ENCODE data around the gene PPFIA3. TPM values are rescaled to one million over a fixed set of nuclear protein-coding genes. Genes with fewer than 3 reads are reported as not detected.
"Not testable (repeated sequence)": the region's sequence is repeated elsewhere in the genome, so short reads cannot be mapped to it uniquely, and the experiment has no call there.

PPFIA3 gene
- polyA plus RNA-seq, 1 of the 3 experiments (the other 2 are of a cell fraction) = 5.7 TPM

DNA sequence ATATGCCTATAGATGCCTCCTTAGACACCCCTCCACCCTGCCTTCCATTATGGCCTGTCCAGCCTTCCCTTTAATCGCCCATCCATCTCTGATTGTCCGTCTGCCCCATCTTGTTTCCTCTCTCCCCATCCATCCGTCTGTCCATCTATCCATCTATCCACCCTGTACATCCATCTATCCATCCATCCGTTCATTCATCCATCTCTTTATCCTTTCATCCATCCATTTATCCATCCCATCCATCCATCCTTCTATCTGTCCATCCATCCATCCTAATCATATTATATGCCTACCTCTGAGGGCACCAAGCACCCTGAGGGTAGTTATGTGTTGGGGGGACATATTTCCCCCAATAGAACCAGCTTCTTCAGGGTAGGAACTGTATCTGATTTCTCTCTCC is 61.3 kb downstream of the PPFIA3 start:
- H3F3A ChIP-seq (replicated peaks; ENCODE audit: insufficient read depth) = no peaks in the 10 kb centered on the region
- no peak overlapping the region for H3K27ac ChIP-seq (ENCODE audit: low read depth in 2 of 2, low read length in 1 of 2)
- no peak overlapping the region for H3K9ac ChIP-seq
- H3K9me2 ChIP-seq = no peaks in the 10 kb centered on the region
- H4K20me1 ChIP-seq (ENCODE audit: insufficient read depth) = no peaks in the 10 kb centered on the region
- peaks cover 0 to 17% of the 10 kb centered on the region in 2 experiments for H3K36me3 ChIP-seq (replicated peaks in 1 of 2; ENCODE audit: control insufficient read depth in 1 of 2, insufficient read depth in 2 of 2, low read length in 1 of 2)
- no peaks in the 10 kb centered on the region for H3K27me3 ChIP-seq (ENCODE audit: insufficient read depth)
- no peak for TF ChIP-seq RCOR1 (IDR thresholded peaks at IDR 0.05; ENCODE audit: low read length)
- no peak for TF ChIP-seq TAF1 (IDR thresholded peaks at IDR 0.05; ENCODE audit: borderline replicate concordance, low read depth, low read length)
- no peak for TF ChIP-seq SMC3 (IDR thresholded peaks at IDR 0.05; ENCODE audit: low read depth, low read length)
- TF ChIP-seq JUND (IDR thresholded peaks at IDR 0.05) = no peak
- no peak for TF ChIP-seq MXI1 (IDR thresholded peaks at IDR 0.05; ENCODE audit: low read depth, low read length)
- TF ChIP-seq, protein P1, sequence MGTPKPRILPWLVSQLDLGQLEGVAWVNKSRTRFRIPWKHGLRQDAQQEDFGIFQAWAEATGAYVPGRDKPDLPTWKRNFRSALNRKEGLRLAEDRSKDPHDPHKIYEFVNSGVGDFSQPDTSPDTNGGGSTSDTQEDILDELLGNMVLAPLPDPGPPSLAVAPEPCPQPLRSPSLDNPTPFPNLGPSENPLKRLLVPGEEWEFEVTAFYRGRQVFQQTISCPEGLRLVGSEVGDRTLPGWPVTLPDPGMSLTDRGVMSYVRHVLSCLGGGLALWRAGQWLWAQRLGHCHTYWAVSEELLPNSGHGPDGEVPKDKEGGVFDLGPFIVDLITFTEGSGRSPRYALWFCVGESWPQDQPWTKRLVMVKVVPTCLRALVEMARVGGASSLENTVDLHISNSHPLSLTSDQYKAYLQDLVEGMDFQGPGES (IDR thresholded peaks at IDR 0.05; ENCODE audit: low read depth, low read length) = no peak
- TF ChIP-seq TCF12 (IDR thresholded peaks at IDR 0.05) = no peak
- TF ChIP-seq, protein P2, sequence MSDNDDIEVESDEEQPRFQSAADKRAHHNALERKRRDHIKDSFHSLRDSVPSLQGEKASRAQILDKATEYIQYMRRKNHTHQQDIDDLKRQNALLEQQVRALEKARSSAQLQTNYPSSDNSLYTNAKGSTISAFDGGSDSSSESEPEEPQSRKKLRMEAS (IDR thresholded peaks at IDR 0.05; ENCODE audit: low read depth) = no peak
- TF ChIP-seq FOSL2 (IDR thresholded peaks at IDR 0.05; ENCODE audit: borderline replicate concordance, low read depth) = no peak
- TF ChIP-seq TEAD4 (IDR thresholded peaks at IDR 0.05; ENCODE audit: borderline replicate concordance, insufficient read depth) = no peak
- no peaks in the 10 kb centered on the region for H3K79me2 ChIP-seq (ENCODE audit: insufficient read depth)
- 86% methylated on average over 4 of the region's 4 CpGs for WGBS (ENCODE audit: low lambda C conversion rate)
- DNase-seq = no peak
- ChIA-PET CTCF (interaction anchor here (1.3 kb wide), 1 partner anchor 17 kb away, joined by 8 read pairs; no protein-coding TSS in a partner anchor), POLR2A (no interaction called here)
- H3K4me1 ChIP-seq (ENCODE audit: control insufficient read depth in 1 of 2, insufficient read depth in 2 of 2, low read depth in 1 of 2, low read length in 1 of 2) = no peaks in the 10 kb centered on the region
- no peak overlapping the region for H3K4me2 ChIP-seq
- no peak overlapping the region for H3K4me3 ChIP-seq (ENCODE audit: low read depth in 2 of 2, low read length in 1 of 2)
- H2AFZ ChIP-seq (ENCODE audit: low read depth) = no peak overlapping the region
- H3K9me3 ChIP-seq = no peaks in the 10 kb centered on the region

DNA sequence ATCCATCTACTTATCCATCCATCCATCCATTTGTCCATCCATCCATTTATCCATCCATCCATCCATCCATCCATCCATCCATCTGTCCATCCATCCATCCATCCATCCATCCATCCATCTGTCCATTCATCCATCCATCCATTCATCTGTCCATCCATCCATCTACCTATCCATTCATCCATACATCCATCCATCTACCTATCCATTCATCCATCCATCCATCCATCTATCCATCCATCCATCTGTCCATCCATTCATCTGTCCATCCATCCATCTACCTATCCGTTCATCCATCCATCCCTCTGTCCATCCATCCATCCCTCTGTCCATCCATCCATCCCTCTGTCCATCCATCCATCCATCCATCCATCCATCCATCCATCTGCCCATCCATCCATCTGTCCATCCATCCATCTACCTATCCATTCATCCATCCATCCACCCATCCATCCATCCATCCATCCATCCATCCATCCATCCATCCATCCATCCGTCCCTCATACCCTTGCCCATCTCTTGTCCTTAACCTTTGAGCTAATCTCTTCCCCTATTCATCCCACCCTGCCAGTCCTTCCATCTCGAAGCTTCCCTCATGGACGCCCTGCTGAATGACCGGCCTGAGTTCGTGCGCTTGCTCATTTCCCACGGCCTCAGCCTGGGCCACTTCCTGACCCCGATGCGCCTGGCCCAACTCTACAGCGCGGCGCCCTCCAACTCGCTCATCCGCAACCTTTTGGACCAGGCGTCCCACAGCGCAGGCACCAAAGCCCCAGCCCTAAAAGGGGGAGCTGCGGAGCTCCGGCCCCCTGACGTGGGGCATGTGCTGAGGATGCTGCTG is 62.9 kb downstream of the PPFIA3 start:
- H3K27me3 ChIP-seq (ENCODE audit: insufficient read depth); H2AFZ ChIP-seq (ENCODE audit: low read depth); H3K4me2 ChIP-seq; H3K9me2 ChIP-seq; H4K20me1 ChIP-seq (ENCODE audit: insufficient read depth); DNase-seq; H3K4me3 ChIP-seq (ENCODE audit: low read depth in 2 of 2, low read length in 1 of 2); H3F3A ChIP-seq (replicated peaks; ENCODE audit: insufficient read depth); H3K27ac ChIP-seq (ENCODE audit: low read depth in 2 of 2, low read length in 1 of 2); POLR2A ChIA-PET; H3K4me1 ChIP-seq (ENCODE audit: control insufficient read depth in 1 of 2, insufficient read depth in 2 of 2, low read depth in 1 of 2, low read length in 1 of 2); H3K9me3 ChIP-seq; H3K9ac ChIP-seq; H3K79me2 ChIP-seq (ENCODE audit: insufficient read depth): not testable (repeated sequence)
- 94% methylated on average over 20 of the region's 20 CpGs for WGBS (ENCODE audit: low lambda C conversion rate)
- CTCF ChIA-PET = interaction anchor here (3.7 kb wide), 1 partner anchor 17 kb away, joined by 26 read pairs; no protein-coding TSS in a partner anchor
- peaks cover 0 to 25% of the 10 kb centered on the region in 2 experiments for H3K36me3 ChIP-seq (replicated peaks in 1 of 2; ENCODE audit: control insufficient read depth in 1 of 2, insufficient read depth in 2 of 2, low read length in 1 of 2)
